GM19193 (cell line): ENCODE results near the gene RNF32.

Experiments used
- POLR2A ChIP-seq: IDR thresholded peaks from 4 replicates; pipeline ENCODE4 v1.6.1; 2011; ENCODE audit not compliant: insufficient read depth, insufficient read length; ENCODE audit errors: extremely low read depth

RNF32 gene

GRCh38 chr7:156609010-156609877, 31.3 kb upstream of the RNF32 start:
- TF ChIP-seq POLR2A, result no peak

- no peak for TF ChIP-seq POLR2A
Observed at GRCh38 chr7:156610130-156610529, 30.4 kb upstream of the RNF32 start.

DNA sequence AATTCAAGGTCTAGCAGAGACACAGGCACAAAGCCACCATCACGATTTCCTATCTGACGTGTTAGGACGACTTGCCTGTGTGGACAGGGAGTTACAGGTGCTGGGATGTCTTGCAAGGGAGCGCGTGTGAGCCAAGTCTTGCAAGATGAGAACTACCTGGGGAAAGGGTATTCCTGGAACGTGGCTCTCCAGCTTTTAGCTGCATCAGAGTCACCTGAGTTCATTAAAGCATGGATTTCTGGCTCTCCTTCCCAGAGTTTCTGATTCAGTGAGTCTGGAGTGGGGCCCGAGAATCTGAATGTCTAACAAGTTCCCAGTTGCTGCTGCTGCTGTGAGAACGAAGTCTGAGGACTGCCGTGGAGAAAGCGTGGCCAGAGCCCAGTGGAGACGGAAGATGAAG, 30.0 kb upstream of the RNF32 start:
- no peak for TF ChIP-seq POLR2A

GRCh38 chr7:156611014-156612010, 29.3 kb upstream of the RNF32 start:
- no peak for TF ChIP-seq POLR2A

- no peak for TF ChIP-seq POLR2A
Observed at GRCh38 chr7:156612930-156613329, 27.6 kb upstream of the RNF32 start.

- no peak for TF ChIP-seq POLR2A
Observed at GRCh38 chr7:156614434-156615264, 25.9 kb upstream of the RNF32 start.

DNA sequence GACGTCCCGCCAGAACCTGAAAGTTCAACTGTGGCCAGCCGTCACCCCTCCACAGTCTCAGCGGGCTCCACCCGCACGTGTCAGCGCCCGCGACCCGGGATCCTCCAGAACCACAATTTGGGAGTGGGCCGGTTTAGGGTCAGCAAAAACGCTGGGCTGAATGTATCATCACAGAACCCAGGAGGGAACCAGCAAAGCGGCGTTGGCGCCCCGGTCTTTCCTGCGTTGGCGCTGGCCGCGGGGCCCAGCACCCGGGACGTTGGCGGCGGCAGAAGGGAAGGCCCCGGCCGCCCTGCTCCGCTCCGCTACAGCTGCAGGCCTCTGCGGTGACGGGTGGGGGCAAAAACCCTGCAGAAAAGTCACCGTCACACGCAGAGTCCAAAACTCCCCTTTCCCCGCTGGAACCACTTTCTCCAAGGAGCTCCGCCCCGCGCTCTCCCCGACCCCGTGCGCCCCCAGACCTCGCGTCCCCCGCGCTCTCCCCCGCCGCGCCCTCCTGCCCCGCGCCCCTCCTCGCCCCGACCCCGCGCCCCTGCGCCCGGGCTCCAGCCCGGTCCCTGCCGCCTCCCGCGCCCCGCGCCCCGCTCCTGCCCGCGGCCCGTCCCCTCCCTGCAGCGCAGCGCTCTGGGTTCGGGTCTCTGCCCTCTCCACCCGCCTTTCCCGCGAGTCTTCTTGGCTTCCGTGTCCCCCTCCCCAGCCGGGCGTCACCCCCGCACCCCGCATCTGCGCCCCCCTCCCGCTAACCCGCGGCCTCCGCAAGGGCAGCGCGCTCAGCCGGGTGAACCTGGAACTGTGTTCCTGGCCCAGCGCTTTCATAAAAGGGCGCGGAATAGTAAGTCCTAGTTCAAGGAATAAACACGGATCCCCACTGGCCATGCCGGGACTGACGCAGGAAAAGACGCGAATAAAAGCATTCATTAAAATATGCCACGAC, 24.0 kb upstream of the RNF32 start:
- TF ChIP-seq POLR2A, result no peak

DNA sequence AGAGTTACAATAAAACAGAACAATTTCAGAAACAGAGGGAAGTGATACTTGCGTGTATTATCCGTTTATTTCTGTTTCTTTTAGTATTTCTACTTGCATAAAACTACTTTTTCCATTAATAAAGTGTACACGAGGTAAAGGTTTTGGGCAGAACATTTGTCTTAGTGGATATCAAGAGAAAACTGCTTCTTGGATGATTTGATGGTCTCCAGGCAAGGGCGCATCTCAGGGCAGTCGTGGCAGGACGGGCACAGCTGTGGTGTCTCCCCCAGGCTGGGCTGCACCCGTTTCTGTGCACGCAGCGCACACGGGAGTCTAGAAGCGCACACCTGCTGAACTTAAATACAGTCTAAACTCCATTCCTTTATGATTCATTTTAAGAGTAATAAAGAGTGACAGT, 23.4 kb upstream of the RNF32 start:
- TF ChIP-seq POLR2A, result no peak

- no peak for TF ChIP-seq POLR2A
Observed at GRCh38 chr7:156618078-156618779, 22.3 kb upstream of the RNF32 start.

DNA sequence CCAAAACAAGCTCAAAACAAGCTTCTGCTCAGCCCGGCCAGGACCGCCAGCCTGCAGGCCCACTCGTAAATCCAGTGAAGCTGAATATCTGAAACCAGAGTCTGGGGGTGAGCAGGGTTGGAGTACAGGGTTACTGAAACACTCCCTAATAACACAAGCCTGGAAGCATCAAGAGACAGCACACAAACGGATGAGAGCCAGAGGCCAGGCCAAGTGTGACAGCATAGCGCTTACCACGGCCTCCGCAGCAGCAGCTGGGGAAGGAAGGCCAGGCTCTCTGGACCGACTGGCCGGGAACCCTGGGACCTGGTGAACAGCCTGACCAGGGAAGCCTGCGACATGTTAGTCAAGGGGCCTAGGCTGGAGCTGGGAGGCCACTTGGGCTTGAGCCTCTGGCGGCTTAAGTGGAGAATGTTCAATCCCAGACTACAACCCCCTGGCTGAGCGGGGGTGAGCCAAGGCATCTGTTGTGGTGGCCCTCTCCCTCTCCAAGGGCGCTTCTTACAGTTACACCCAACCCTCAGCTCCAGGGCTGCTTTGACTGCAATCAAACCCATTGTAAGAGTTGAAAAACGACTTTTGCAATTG, 21.7 kb upstream of the RNF32 start:
- no peak for TF ChIP-seq POLR2A

DNA sequence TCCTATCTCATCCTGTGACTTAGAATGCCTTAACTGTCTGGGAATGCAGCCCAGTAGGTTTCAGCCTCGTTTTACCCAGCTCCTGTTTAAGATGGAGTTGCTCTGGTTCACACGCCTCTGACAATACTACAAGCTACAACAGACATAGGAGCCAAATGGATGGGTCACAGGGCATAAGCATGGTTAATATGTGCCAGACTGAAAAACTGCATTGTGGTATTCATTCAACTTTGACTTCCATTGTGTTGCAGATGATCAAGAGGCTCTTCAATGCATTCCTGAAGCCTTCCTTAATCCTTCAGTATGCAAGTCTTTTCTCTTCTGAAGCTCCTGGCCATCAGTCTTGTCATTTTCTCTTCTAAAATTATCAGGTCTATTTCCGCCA, 20.3 kb upstream of the RNF32 start:
- TF ChIP-seq POLR2A, result no peak

- no peak for TF ChIP-seq POLR2A
Observed at GRCh38 chr7:156621652-156622051, 18.9 kb upstream of the RNF32 start.

DNA sequence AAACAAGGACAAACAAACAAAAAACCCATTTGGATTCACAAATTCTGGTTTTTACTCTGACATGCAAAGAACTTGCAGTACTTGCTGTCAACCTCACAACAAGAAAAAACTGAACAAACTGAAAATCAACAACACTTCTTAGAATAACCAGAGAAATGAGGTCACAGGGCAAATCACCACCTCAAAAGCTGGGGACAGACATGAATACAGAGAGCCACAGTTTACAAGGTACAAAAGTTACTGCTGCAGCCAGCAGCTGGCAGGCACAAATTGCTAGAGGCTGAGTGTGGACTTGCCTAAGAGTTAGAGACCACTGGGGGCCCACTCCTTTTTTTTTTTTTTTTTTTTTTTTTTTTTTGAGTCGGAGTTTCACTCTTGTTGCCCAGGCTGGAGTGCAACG, 15.0 kb upstream of the RNF32 start:
- TF ChIP-seq POLR2A, result no peak
